ENCODE data around the gene REEP5. TPM values are rescaled to one million over a fixed set of nuclear protein-coding genes. Genes with fewer than 3 reads are reported as not detected.
"Not testable (repeated sequence)": the region's sequence is repeated elsewhere in the genome, so short reads cannot be mapped to it uniquely, and the experiment has no call there.

The REEP5 gene
- polyA plus RNA-seq: 10 to 100 TPM; 41.3 to 66.8 (median 57.5) TPM

DNA sequence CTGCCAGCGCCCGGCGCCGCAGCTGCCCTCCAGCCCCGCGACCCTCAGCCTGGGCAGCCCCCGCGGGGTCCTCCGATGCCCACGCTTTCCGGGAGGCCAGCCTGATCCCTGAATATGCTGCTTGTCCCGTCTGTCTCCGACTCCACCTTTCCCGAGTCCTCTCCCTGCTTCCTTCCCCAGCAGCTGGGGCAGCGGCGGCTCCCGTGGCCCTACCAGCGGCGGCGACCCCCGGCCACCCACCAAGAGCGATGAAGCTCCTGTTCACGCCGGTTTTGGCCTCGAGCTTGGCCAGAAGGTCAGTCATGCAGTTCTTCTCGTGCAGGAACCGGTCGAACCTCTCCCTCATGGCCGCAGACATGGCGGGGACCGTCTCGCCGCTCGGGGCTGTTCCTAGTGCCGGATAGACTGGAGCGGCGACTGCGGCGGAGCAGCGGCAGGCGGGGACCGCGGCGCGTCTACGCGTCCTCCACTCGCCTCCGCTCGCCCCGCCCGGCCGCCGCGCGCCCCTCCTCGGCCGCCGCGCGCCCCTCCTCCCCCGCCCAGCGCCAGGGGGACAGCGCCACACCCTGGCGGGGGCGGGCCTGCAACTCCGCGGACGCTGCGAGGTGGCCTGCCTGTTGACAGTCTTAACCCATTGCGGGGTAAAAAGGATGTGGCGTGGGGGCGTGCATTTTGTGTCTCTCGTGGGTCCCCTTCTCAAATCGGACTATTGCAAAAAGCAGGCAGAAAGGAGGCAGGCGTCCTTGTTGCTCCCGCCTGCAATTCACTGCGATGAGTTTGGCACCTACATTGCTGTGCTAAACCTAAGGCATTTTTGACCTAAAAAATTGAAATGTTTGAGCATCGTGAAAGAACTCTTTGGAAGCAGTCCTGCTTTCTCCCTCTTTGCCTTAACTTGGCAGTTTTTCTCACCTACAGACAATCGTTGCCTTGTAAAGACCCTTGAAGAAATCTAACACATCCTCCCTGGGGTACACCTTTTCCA, at the start of gene REEP5:
REEP5 (minus strand) TSS at position 395 of the 985 bp plus-strand sequence; CDS start at position 358, 37 bp downstream.
- peak within 1 kb of the TSS; percentile 97 for H3K27ac ChIP-seq (ENCODE audit: low read depth, low read length)
- WGBS, 3 donors: 0 to 2% (median 1%) methylated on average over 61 to 80 of the region's 80 CpGs

GRCh38 chr5:112971276-112971675, 49.2 kb upstream of the REEP5 start:
- no peak overlapping the region for H3K27ac ChIP-seq (ENCODE audit: low read depth, low read length)
- 90 to 92% (median 90%) methylated on average over 4 of the region's 4 CpGs for WGBS, 3 donors

DNA sequence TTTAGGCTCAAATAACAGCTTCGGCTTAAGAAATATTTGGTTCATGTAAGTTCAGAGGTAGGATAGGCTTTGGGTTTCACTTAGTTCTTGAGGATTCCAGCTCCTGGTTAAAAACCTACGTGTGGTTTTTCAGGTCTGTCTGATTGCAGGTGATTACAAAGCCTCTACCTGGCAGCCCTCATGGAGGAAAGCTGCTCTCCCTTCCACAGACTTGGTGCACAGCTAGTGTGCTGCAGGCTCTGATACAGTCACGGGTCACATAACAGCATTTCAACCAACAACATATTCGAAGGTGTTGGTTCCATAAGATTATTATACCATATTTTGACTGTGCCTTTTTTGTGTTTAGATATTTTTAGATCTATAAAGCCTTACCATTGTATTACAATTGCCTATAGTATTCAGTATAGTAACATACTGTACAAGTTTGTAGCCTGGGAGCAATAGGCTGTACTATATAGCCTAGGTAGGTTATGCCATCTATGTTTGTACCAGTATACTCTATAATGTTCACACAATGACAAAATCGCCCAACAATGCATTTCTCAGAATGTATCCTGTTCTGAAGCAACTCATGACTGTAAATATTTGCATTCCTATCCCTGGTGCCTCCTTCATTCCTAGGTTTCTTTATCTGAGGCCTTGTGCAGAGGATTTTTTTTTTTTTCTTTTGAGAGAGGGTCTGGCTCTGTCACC, 46.5 kb upstream of the REEP5 start:
- no peak overlapping the region for H3K27ac ChIP-seq (ENCODE audit: low read depth, low read length)
- 67 to 88% (median 88%) methylated on average over 5 of the region's 5 CpGs for WGBS, 3 donors

DNA sequence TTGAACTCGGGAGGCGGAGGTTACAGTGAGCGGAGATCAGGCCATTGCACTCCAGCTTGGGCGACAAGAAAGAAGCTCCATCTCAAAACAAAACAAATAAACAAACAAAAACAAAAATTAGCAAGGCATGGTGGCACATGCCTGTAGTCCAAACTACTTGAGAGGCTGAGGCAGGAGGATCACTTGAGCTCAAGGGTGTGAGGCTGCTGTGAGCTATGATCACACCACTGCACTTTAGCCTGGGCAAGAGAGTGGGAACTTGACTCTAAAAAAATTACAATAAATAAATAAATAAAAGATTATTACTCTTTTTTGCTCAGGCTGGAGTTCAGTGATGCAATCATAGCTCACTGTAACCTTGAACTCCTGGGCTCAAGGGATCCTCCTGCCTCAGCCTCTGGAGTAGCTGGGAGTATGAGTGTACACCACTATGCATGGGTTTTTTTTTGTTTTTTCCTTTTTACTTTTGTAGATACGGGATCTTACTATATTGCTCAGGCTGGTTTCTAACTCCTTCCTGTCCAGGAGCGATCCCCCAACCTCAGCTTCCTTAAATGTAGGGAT, 45.6 kb upstream of the REEP5 start:
- 81 to 95% (median 92%) methylated on average over 6 of the region's 6 CpGs for WGBS, 3 donors
- H3K27ac ChIP-seq (ENCODE audit: low read depth, low read length): no peak overlapping the region

GRCh38 chr5:112965733-112966306, 43.8 kb upstream of the REEP5 start:
- 91 to 93% (median 91%) methylated on average over 8 of the region's 8 CpGs for WGBS, 3 donors
- H3K27ac ChIP-seq (ENCODE audit: low read depth, low read length): no peak overlapping the region

- not testable (repeated sequence) for H3K27ac ChIP-seq (ENCODE audit: low read depth, low read length)
- 77 to 91% (median 91%) methylated on average over 3 of the region's 3 CpGs for WGBS, 3 donors
Observed at GRCh38 chr5:112963374-112963733, 41.3 kb upstream of the REEP5 start.

DNA sequence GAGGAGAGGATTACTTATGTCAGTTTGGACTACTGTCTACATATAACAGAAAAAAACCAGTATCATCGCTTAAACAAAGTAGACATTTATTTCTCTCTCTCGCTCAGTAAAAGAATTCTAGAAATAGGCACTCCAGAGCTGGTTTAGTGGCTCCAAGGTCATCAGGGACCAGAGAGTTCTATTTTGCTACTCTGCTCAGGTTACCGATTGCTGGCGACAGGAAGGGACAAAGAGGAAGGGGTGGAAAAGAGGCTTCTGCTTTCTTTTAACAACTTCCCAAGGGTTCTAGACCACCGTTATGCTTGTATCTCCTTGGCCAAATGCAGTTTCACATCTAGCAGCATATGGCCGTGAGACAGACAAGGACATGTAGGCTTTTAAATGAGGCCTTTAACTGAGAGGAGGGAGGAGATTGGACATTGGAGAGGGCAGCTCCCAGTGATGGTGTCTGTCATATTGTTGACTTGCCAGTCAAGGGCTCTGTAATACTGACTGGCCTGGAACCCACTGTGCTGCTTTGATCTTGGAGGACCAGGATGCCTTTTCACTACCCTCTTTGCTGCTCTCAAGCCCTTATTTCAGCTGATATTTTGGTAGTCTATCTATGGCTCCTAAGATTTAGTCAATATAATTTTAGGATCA, 39.0 kb upstream of the REEP5 start:
- 75 to 89% (median 77%) methylated on average over 6 of the region's 6 CpGs for WGBS, 3 donors
- no peak overlapping the region for H3K27ac ChIP-seq (ENCODE audit: low read depth, low read length)

GRCh38 chr5:112960315-112960714, 38.3 kb upstream of the REEP5 start:
- no peak overlapping the region for H3K27ac ChIP-seq (ENCODE audit: low read depth, low read length)
- 89 to 97% (median 95%) methylated on average over 1 of the region's 1 CpG for WGBS, 3 donors

DNA sequence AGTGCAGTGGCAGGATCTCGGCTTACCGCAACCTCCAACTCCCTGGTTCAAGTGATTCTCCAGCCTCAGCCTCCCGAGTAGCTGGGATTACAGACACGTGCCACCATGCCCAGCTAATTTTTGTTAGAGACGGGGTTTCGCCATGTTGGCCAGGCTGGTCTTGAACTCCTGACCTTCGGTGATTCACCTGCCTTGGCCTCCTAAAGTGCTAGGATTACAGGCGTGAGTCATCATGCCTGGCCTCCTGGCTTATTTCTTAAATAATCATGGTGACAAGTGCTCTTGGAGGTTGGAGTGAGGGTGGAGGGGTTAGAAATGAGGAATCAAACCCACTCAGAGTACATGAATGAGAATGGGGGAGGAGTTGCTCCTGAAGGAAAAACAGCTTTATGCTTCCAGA, 37.8 kb upstream of the REEP5 start:
- not testable (repeated sequence) for H3K27ac ChIP-seq (ENCODE audit: low read depth, low read length)

GRCh38 chr5:112958093-112959088, 36.4 kb upstream of the REEP5 start:
- no peak overlapping the region for H3K27ac ChIP-seq (ENCODE audit: low read depth, low read length)
- 39 to 58% (median 46%) methylated on average over 5 of the region's 5 CpGs for WGBS, 3 donors

More for the DNA sequence above, 37.8 kb upstream of the REEP5 start:
- 89 to 91% (median 90%) methylated on average over 8 of the region's 8 CpGs for WGBS, 3 donors

DNA sequence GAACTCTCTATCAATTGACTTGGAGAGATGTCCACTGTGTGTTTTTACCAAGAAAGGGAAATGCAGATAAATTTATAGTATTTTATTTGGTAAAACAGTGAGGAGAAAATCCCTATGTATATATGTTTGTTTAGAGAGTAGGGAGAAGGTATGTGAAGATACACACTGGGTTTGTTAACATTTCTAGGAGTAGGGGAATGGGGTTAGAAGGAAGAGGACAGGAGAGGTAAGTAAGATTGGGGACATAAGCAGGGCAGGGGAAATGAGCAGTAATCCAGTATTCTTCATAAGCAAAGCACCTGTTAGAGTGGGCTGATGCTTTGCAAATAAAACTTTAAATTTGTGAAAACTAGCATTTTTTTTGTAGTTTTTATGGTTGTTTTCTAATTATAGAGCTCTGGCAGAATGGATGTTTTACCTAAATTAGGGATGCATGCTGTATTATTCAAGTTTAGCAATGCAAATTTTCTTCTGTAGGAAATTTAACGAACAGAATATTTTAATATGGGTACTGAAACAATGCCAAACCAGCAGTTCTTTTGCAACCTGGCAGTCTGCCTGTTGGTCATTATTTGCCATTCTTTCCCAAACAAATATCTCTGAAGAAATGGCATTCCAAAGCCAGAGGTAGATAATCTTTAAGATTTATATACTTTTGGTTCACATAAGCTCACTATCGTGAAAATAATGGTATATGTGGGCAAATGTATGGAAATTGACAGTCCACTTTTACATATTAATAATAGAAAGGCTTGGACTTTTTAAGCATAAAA, 35.2 kb upstream of the REEP5 start:
- no peak overlapping the region for H3K27ac ChIP-seq (ENCODE audit: low read depth, low read length)
- WGBS, 3 donors: 25 to 69% (median 65%) methylated on average over 2 of the region's 2 CpGs

DNA sequence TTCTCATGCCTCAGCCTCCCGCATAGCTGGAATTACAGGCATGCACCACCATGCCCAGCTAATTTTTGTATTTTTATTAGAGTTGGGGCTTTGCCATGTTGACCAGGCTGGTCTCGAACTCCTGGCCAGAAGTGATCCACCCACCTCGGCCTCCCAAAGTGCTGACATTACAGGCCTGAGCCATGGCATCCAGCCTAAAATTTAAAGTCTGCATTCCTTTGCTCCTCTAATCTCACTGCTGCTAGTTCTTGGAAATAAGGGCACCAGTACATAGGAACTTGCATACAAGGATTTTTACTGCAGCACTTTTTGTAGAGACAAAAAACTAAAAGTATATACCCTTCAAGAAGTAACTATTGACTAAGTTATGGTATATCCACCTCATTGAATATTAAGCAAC, 34.6 kb upstream of the REEP5 start:
- no peak overlapping the region for H3K27ac ChIP-seq (ENCODE audit: low read depth, low read length)
- 57 to 84% (median 82%) methylated on average over 3 of the region's 3 CpGs for WGBS, 3 donors

DNA sequence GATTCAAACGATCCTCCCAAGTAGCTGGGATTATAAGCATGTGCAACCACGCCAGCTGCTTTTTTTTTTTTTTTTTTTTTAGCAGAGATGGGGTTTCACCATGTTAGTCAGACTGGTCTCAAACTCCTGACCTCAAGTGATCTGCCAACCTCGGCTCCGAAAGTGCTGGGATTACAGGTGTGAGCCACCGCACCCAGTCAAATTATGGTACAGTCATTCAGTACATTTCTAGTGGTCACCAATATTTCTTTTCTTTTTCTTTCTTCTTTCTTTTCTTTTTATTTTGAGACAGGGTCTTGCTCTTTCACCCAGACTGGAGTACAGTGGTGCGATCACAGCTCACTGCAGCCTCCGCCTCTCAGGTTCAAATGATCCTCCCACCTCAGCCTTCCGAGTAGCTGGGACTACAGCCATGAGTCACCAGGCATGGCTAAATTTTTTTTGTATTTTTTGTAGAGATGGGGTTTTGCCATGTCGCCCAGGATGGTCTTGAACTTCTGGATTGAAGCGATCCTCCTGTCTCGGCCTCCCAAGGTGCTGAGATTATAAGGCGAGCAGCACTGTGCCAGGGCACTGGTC, 29.2 kb upstream of the REEP5 start:
- 94 to 97% (median 95%) methylated on average over 12 of the region's 12 CpGs for WGBS, 3 donors
- H3K27ac ChIP-seq (ENCODE audit: low read depth, low read length): no peak overlapping the region

DNA sequence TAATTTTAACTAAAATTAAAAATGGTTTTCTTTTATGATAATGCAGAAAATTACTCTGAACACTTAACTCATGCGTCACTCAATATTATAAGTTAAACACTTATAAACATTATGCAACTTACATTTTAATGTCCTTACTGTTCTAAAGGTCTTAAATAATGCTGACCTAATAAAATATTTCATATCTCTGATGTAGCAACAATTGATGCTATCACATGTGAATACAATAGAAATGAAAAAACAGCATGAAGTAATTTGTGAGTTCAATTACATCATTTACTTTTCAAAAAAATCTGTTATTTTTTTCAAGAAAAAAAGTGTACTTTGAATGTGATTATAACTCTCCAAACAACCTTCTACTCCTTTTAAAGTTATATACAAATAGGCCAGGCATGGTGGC, 26.4 kb upstream of the REEP5 start:
- no peak overlapping the region for H3K27ac ChIP-seq (ENCODE audit: low read depth, low read length)
- WGBS, 3 donors: 96 to 100% (median 96%) methylated on average over 1 of the region's 1 CpG

GRCh38 chr5:112940670-112941069, 18.6 kb upstream of the REEP5 start:
- 57 to 80% (median 66%) methylated on average over 2 of the region's 2 CpGs for WGBS, 3 donors
- H3K27ac ChIP-seq (ENCODE audit: low read depth, low read length): no peak overlapping the region

GRCh38 chr5:112938286-112938685, 16.3 kb upstream of the REEP5 start:
- WGBS, 3 donors: 81 to 87% (median 83%) methylated on average over 6 to 8 of the region's 8 CpGs

More at GRCh38 chr5:112938286-112938685, 16.3 kb upstream of the REEP5 start:
- H3K27ac ChIP-seq (ENCODE audit: low read depth, low read length): no peak overlapping the region
